Mucosa of descending colon (tissue), 3 donors: Measurements from ENCODE around the gene LAMC1. TPM values are rescaled to one million over a fixed set of nuclear protein-coding genes. Genes with fewer than 3 reads are reported as not detected.

Source experiments
- ATAC-seq: fragments of 200-7000 bp; cut with Tn5 transposase; one replicate; pipeline ENCODE4 v1.9.1; 2020; ENCODE audit warnings: mild to moderate bottlenecking, moderate library complexity
- DNase-seq, 3 donors: peaks; one replicate each; pipeline ENCODE4 v3.0.0-alpha.2; 2020
- H3K36me3 ChIP-seq: fragments of 200-600 bp; one replicate; pipeline ENCODE4 v1.8.0; 2021; ENCODE audit warnings: low read depth, mild to moderate bottlenecking
- H3K4me1 ChIP-seq: fragments of 200-600 bp; one replicate; pipeline ENCODE4 v1.8.0; 2021; ENCODE audit warnings: low read depth, mild to moderate bottlenecking
- H3K4me3 ChIP-seq: fragments of 200-600 bp; one replicate; pipeline ENCODE4 v1.8.0; 2021; ENCODE audit warnings: mild to moderate bottlenecking
- H3K9me3 ChIP-seq: fragments of 200-600 bp; one replicate; pipeline ENCODE4 v1.8.0; 2021; ENCODE audit warnings: mild to moderate bottlenecking
- CTCF ChIP-seq: fragments of 200-600 bp; IDR thresholded peaks from one replicate; pipeline ENCODE4 v1.8.0; 2022; ENCODE audit warnings: antibody characterized with exemption, mild to moderate bottlenecking
- intact Hi-C, 2 donors: fragments of 100-400 bp; cut with DNase I in 1 of 2; cut with micrococcal nuclease in 1 of 2; formaldehyde crosslinking; loops; one replicate each; pipeline versions ENCODE4 v1.11.0 to v1.11.1; 2022; cut with DNase I, micrococcal nuclease
- total RNA-seq, 3 donors: library from RNA; stranded (reverse); fragmentation: NEBNext Ultra II Directional in 2 of 3; extraction: Animal tissue kit (Norgen Biotek cat#: 25700) in 2 of 3; gene quantifications; one replicate each; pipeline versions ENCODE4 v1.2.1 to v1.2.4, GENCODE V29; 2021 to 2023
- donor health status: DM: no; HTN: no; CAD: no; lungs with moderate emphysema.
- donor health status: DM: no; HTN: no; CAD: no.
- donor health status: DM: no; HTN: yes; CAD: no.

LAMC1 gene
- total RNA-seq, 3 donors from 2014 or later, result 22.5 to 137 (median 46.7) TPM

- H3K4me3 ChIP-seq, result no peak overlapping the region
- DNase-seq (no peak), ATAC-seq (no peak)
- intact Hi-C loops, result no loop called here
- no peak for TF ChIP-seq CTCF
- no peaks in the 10 kb centered on the region for H3K36me3 ChIP-seq
- no peaks in the 10 kb centered on the region for H3K4me1 ChIP-seq
- H3K9me3 ChIP-seq, result no peaks in the 10 kb centered on the region
Measured at GRCh38 chr1:183004141-183004540, 19.1 kb upstream of the LAMC1 start.

- H3K4me3 ChIP-seq, result no peak overlapping the region
- DNase-seq (no peak), ATAC-seq (no peak)
- peaks cover 6% of the 10 kb centered on the region for H3K9me3 ChIP-seq
- no peaks in the 10 kb centered on the region for H3K4me1 ChIP-seq
- TF ChIP-seq CTCF, result no peak
- no peaks in the 10 kb centered on the region for H3K36me3 ChIP-seq
- intact Hi-C loops, result no loop called here
Measured at GRCh38 chr1:183011859-183012258, 11.4 kb upstream of the LAMC1 start.

- Histone ChIP-seq H3K4me1 (no peaks in the 10 kb centered on the region), H3K36me3 (no peaks in the 10 kb centered on the region), H3K9me3 (peaks cover 6% of the 10 kb centered on the region), H3K4me3 (no peak overlapping the region)
- no peak for TF ChIP-seq CTCF
- ATAC-seq (no peak), DNase-seq (no peak)
- intact Hi-C loops, result no loop called here
Measured at GRCh38 chr1:183012301-183012994, 10.8 kb upstream of the LAMC1 start.

- Histone ChIP-seq H3K36me3 (no peaks in the 10 kb centered on the region), H3K9me3 (no peaks in the 10 kb centered on the region), H3K4me1 (peaks cover 2% of the 10 kb centered on the region), H3K4me3 (no peak overlapping the region)
- intact Hi-C loops, result no loop called here
- no peak for ATAC-seq
- no peak for TF ChIP-seq CTCF
- DNase-seq, result no peak
Measured at GRCh38 chr1:183019139-183019740, 4.0 kb upstream of the LAMC1 start.

GRCh38 chr1:183019860-183020259 lies 3.4 kb upstream of the LAMC1 start:
- intact Hi-C loops, result no loop called here

More at GRCh38 chr1:183019860-183020259, 3.4 kb upstream of the LAMC1 start:
- ATAC-seq, result no peak
- H3K4me3 ChIP-seq, result no peak overlapping the region
- no peaks in the 10 kb centered on the region for H3K9me3 ChIP-seq
- no peak for TF ChIP-seq CTCF
- DNase-seq, result no peak
- peaks cover 6% of the 10 kb centered on the region for H3K4me1 ChIP-seq
- H3K36me3 ChIP-seq, result no peaks in the 10 kb centered on the region
